GM23248 (cell line): ENCODE data around the gene AP3B1.

Source experiments
- EZH2 ChIP-seq: fragments of 200-600 bp; sonication (generic); IDR thresholded peaks from 2 replicates; pipeline ENCODE4 v1.6.1; 2018; ENCODE audit warnings: antibody characterized with exemption, mild to moderate bottlenecking; ENCODE audit not compliant: insufficient read depth, poor library complexity, severe bottlenecking
- EZH2phosphoT487 ChIP-seq: fragments of 200-600 bp; sonication (generic); IDR thresholded peaks from 2 replicates; pipeline ENCODE4 v1.6.1; 2018; ENCODE audit warnings: antibody characterized with exemption, moderate library complexity, mild to moderate bottlenecking, low read depth; ENCODE audit not compliant: insufficient read depth

DNA sequence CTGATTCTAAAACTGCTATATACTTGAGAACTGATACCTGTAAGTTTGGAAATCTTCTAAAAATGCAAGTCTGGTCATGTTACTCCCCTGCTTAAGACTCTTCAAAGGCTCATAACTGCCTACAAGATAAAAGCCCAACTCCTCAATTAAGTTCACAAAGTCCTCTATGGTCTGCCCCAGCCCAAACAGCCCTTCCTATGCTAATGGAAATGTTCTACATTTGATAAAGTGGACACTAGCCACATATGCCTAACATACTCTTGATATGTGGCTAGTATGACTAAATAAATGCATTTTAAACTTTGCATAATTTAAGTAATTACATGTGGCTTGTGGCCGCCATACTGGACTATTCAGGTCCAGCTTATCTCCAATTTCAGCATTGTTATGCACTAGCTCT lies 204.5 kb downstream of the AP3B1 start:
- TF ChIP-seq EZH2phosphoT487 = no peak
- no peak for TF ChIP-seq EZH2
